Type B pancreatic cell (in vitro differentiated cells): ENCODE results near the gene TTLL11. TPM values are rescaled to one million over a fixed set of nuclear protein-coding genes. Genes with fewer than 3 reads are reported as not detected.

ENCODE experiments used
- DNase-seq: peaks from one replicate; pipeline ENCODE4 v3.0.0; 2021; ENCODE audit warnings: mixed read lengths; ENCODE audit not compliant: unreplicated experiment; ENCODE audit errors: extremely low spot score
- H3K27ac Mint-ChIP-seq: 2 replicates; pipeline ENCODE4 v1.8.0; 2021; ENCODE audit warnings: mild to moderate bottlenecking, mixed read lengths
- H3K27me3 Mint-ChIP-seq: 2 replicates; pipeline ENCODE4 v1.8.0; 2021; ENCODE audit warnings: mixed read lengths
- H3K36me3 Mint-ChIP-seq: 2 replicates; pipeline ENCODE4 v1.8.0; 2021; ENCODE audit warnings: mixed read lengths
- H3K4me1 Mint-ChIP-seq: one replicate; pipeline ENCODE4 v1.8.0; 2021; ENCODE audit warnings: mixed read lengths; ENCODE audit not compliant: unreplicated experiment
- H3K4me3 Mint-ChIP-seq: 2 replicates; pipeline ENCODE4 v1.8.0; 2021; ENCODE audit warnings: mild to moderate bottlenecking, mixed read lengths
- H3K9me3 Mint-ChIP-seq: 2 replicates; pipeline ENCODE4 v1.8.0; 2021; ENCODE audit warnings: mixed read lengths
- total RNA-seq: library from RNA; stranded (reverse); gene quantifications from 2 replicates; pipeline ENCODE4 v1.2.1, GENCODE V29; 2021; ENCODE audit warnings: low replicate concordance
- TF ChIP-seq, protein P1 (sequence below): fragments of 200-600 bp; sonication (generic); conservative IDR thresholded peaks from 2 replicates; pipeline ENCODE4 v1.5.0; 2021; ENCODE audit warnings: antibody characterized with exemption, mild to moderate bottlenecking

The TTLL11 gene
- total RNA-seq, 1 donor from 2014 or later: 8.6 TPM

DNA sequence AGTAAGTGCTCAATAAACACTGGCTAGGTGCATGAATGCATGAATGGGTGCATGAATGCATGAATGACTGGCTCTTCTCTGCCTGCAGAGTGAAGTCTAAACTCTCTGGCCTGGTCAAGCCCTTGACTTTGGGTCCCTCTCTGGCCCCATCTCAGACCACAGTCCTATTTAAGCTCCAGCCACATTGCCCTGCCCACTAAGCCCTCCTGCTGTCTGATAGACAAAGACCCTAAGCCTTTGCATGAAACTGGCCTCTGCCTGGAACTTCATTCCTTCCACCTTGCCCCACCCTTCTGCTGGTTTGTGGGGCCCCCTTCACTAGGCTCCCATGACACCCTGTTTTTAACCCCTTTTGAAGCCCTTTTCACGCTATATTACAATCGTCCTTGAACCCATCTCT lies 202.4 kb downstream of the TTLL11 start:
- Mint-ChIP-seq H3K27me3 (peaks cover 11% of the 10 kb centered on the region), H3K27ac (no peak overlapping the region), H3K4me1 (peaks cover 19% of the 10 kb centered on the region), H3K36me3 (no peaks in the 10 kb centered on the region), H3K4me3 (no peak overlapping the region), H3K9me3 (no peaks in the 10 kb centered on the region)
- TF ChIP-seq, protein P1, sequence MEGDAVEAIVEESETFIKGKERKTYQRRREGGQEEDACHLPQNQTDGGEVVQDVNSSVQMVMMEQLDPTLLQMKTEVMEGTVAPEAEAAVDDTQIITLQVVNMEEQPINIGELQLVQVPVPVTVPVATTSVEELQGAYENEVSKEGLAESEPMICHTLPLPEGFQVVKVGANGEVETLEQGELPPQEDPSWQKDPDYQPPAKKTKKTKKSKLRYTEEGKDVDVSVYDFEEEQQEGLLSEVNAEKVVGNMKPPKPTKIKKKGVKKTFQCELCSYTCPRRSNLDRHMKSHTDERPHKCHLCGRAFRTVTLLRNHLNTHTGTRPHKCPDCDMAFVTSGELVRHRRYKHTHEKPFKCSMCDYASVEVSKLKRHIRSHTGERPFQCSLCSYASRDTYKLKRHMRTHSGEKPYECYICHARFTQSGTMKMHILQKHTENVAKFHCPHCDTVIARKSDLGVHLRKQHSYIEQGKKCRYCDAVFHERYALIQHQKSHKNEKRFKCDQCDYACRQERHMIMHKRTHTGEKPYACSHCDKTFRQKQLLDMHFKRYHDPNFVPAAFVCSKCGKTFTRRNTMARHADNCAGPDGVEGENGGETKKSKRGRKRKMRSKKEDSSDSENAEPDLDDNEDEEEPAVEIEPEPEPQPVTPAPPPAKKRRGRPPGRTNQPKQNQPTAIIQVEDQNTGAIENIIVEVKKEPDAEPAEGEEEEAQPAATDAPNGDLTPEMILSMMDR: no peak
- no peak for DNase-seq

DNA sequence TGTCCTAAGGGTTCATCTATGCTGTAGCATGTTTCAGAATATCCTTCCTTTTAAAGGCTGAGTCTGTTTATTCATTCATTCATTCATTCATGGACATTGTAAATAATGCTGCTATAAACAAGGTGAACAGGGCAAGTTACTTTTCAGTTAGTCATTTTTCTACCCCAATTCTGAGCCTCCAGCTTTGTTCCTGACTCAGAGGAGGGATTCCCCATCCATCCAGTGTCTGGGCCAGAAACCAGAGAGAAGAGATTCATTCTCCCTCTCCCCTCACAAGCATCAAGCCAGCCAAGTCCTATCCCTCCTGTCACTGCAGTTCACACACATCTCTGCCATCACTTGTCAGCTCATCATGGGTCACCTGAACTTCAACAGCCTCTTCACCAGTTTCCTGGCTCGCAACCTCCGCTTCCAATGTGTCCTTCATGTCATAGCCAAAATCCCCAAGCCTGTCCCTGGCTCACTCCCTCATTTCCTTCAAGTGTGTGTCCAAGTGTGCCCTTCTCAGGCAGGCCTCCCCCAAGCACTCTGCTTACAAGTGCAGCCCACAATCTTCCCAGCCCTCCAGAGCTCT lies 203.0 kb downstream of the TTLL11 start:
- peaks cover 16% of the 10 kb centered on the region for H3K27me3 Mint-ChIP-seq
- H3K4me1 Mint-ChIP-seq: peaks cover 20% of the 10 kb centered on the region
- H3K27ac Mint-ChIP-seq: no peak overlapping the region
- H3K4me3 Mint-ChIP-seq: no peak overlapping the region
- H3K9me3 Mint-ChIP-seq: no peaks in the 10 kb centered on the region
- DNase-seq: no peak
- TF ChIP-seq, protein P1: no peak
- H3K36me3 Mint-ChIP-seq: no peaks in the 10 kb centered on the region

DNA sequence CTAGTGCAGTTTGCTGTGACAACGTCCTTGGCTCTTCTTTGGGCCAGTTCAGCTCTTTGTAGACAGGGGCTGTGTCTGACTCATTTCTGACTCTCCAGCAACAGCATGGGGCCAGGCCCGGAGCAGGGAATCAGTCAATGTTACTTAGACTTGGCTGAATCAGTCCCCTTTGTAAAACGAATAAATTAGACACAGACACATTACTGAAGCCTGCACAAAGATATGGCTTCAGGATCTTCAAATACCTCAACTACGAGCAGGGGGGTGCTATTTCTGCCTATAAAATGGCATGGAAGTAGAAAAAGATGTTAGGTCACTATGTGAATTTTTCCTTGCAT lies 204.7 kb downstream of the TTLL11 start:
- no peak for DNase-seq
- Mint-ChIP-seq H3K4me1 (peaks cover 37% of the 10 kb centered on the region), H3K27me3 (peaks cover 20% of the 10 kb centered on the region), H3K36me3 (no peaks in the 10 kb centered on the region), H3K9me3 (no peaks in the 10 kb centered on the region), H3K27ac (no peak overlapping the region), H3K4me3 (no peak overlapping the region)
- TF ChIP-seq, protein P1: no peak

DNA sequence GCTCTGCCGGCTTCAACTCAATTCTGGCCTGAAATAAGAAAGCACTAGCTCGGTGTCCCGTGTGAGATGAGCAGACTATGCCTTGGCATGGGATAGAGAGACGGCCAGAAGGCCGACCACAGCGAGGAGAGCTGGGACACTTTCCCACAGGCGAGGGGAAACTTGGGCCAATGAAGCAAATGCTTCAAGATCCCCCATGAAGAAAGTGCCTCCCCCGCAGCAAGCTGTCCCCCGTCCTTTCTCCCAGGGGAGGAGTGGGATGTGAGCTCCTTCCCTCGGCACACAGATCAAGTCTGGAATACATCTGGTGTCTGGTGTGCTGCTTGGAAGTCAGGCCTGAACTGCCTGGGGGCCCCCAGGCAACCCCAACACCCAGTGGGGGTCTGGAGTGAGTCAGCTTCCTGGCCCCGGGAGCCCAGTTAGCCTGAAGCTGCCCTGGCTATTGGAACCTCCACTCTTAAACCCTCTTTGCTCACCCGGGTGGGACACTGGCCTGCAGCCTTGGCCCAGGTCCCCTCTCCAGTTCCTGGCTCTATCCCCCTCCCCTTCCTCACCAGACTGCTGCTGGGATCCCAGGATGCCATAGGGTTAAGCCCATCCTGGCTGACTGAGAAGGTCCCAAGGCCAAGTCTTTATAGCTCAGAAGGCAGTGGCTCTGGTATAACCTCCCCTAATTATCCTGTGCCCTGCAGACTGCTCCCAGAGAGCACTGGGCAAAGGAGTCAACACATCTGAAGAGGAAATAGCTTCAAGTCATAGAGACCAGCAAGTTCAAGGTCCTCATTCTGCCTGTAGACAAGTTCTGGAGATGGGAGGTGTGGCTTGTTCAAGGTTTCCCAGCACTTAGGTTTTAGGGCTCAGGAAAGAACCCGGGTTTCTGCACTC lies 205.3 kb downstream of the TTLL11 start:
- Mint-ChIP-seq H3K4me3 (no peak overlapping the region), H3K9me3 (no peaks in the 10 kb centered on the region), H3K4me1 (peaks cover 42% of the 10 kb centered on the region), H3K27ac (no peak overlapping the region), H3K27me3 (peaks cover 20% of the 10 kb centered on the region), H3K36me3 (no peaks in the 10 kb centered on the region)
- no peak for DNase-seq
- TF ChIP-seq, protein P1: no peak

- no peak for DNase-seq
- Mint-ChIP-seq H3K27ac (no peak overlapping the region), H3K4me3 (no peak overlapping the region), H3K27me3 (peaks cover 26% of the 10 kb centered on the region), H3K9me3 (no peaks in the 10 kb centered on the region), H3K4me1 (peaks cover 48% of the 10 kb centered on the region), H3K36me3 (no peaks in the 10 kb centered on the region)
- TF ChIP-seq, protein P1: no peak
Observed at GRCh38 chr9:121886759-121887485, 206.2 kb downstream of the TTLL11 start.
